BE2C (cell line): ENCODE measurements around the gene SBF2.

ENCODE experiments used
- DNase-seq: peaks from one replicate; pipeline ENCODE4 v3.0.0-alpha.2; 2020
- H3K27me3 ChIP-seq: fragments of 250-450 bp; sonication (Bioruptor Pico); 2 replicates; pipeline ENCODE4 v1.5.1; 2020; ENCODE audit warnings: mild to moderate bottlenecking
- H3K36me3 ChIP-seq: fragments of 250-450 bp; sonication (Bioruptor Pico); 2 replicates; pipeline ENCODE4 v1.5.1; 2020; ENCODE audit warnings: mild to moderate bottlenecking
- H3K4me1 ChIP-seq: fragments of 250-450 bp; sonication (Bioruptor Pico); 2 replicates; pipeline ENCODE4 v1.5.1; 2020
- H3K4me3 ChIP-seq: 2 replicates; pipeline ENCODE4 v1.5.1; 2011; ENCODE audit warnings: low read depth, low read length
- H3K9me3 ChIP-seq: fragments of 250-450 bp; sonication (Bioruptor Pico); 2 replicates; pipeline ENCODE4 v1.5.1; 2020
- CTCF ChIP-seq: IDR thresholded peaks from 2 replicates; pipeline ENCODE4 v1.5.1; 2012; ENCODE audit warnings: mild to moderate bottlenecking, low read depth, low read length

SBF2 gene

GRCh38 chr11:10023212-10023611 is 270.8 kb downstream of the SBF2 start:
- H3K4me1 ChIP-seq: 0 out of 2 replicates have a peak, but pooled peaks cover 5% of the 10 kb centered on the region
- no peak for DNase-seq

DNA sequence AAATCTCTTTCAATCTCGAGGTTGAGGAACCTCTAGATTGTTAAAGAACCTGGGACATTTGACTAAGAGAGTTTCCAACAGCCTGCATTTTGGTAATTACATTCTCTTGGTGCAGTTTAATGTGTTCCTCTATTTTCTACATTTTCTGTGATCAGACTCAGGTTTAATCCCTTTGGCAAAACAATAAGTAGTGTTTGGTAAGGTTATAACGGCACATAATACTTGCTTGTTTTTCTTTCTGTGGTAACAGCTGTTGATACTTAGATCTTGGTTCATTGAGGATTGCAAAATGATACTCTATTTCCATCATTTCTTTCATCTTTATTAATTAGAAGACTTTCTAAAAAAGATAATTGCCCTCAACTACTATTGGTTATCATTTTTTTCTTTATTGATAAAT is 271.3 kb downstream of the SBF2 start:
- Histone ChIP-seq H3K4me1 (0 out of 2 replicates have a peak, but pooled peaks cover 5% of the 10 kb centered on the region), H3K36me3 (no peaks in the 10 kb centered on the region), H3K9me3 (no peaks in the 10 kb centered on the region), H3K27me3 (no peaks in the 10 kb centered on the region), H3K4me3 (no peak overlapping the region)
- no peak for DNase-seq
- no peak for TF ChIP-seq CTCF

More at GRCh38 chr11:10023212-10023611, 270.8 kb downstream of the SBF2 start:
- Histone ChIP-seq H3K27me3 (no peaks in the 10 kb centered on the region), H3K4me3 (no peak overlapping the region), H3K9me3 (no peaks in the 10 kb centered on the region), H3K36me3 (no peaks in the 10 kb centered on the region)
- TF ChIP-seq CTCF: no peak

DNA sequence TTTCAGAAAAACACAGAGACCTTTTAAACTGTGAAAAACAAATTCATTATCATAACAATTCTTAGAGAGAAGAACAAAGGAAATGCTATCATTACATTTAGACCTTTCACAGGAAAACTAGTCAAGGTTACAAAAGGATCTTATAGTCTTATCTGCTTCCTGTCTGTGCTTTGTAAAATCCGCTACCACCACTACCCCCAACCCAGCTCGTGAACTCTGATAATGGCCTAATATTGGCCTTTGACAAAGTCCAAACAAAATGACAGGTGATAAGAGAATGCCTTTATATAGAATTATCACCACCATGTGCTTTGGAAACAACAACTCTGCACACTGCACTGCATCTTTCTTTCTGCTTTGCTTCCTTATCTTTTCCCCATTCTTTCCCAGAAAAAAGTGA is 272.5 kb downstream of the SBF2 start:
- Histone ChIP-seq H3K4me1 (0 out of 2 replicates have a peak, but pooled peaks cover 5% of the 10 kb centered on the region), H3K4me3 (no peak overlapping the region), H3K9me3 (no peaks in the 10 kb centered on the region), H3K27me3 (no peaks in the 10 kb centered on the region), H3K36me3 (no peaks in the 10 kb centered on the region)
- TF ChIP-seq CTCF: no peak
- DNase-seq: no peak

DNA sequence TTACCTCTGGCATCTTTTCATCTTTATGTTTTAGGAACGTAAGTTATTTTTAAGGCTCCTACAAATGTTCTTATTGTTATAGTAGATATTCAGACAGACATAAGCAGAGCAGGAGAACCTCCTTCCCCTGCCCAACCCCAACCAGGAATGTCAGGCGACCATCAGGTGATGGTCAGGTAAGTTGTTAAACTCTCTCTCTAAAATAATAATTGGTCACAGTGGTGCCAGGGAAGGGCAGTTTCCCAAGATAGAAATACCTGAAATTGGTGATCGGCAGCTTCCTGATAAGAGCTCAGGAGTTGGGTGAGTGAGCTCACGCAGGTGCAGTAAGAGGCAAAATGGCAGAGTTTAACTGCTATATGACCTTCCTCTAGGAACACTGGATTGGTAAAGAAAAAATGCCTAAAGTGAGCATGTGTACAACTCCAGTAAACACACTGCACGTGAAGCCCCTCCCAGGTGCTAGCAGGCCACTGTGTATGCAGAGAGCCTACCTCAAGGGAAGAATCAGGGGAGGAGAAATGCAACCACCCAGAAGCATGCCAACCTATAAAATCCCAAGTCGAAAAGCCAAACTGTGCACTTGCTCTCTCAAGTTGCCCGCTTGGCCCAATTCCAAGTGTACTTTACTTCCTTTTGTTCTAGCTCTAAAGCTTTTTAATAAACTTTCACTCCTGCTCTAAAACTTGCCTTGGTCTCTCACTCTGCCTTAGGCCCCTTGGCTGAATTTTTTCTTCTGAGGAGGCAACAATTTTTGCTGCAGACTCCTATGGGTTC is 273.9 kb downstream of the SBF2 start:
- no peaks in the 10 kb centered on the region for H3K9me3 ChIP-seq
- DNase-seq: no peak
- H3K4me1 ChIP-seq: 0 out of 2 replicates have a peak, but pooled peaks cover 5% of the 10 kb centered on the region
- H3K27me3 ChIP-seq: no peaks in the 10 kb centered on the region
- no peaks in the 10 kb centered on the region for H3K36me3 ChIP-seq
- TF ChIP-seq CTCF: no peak
- no peak overlapping the region for H3K4me3 ChIP-seq

DNA sequence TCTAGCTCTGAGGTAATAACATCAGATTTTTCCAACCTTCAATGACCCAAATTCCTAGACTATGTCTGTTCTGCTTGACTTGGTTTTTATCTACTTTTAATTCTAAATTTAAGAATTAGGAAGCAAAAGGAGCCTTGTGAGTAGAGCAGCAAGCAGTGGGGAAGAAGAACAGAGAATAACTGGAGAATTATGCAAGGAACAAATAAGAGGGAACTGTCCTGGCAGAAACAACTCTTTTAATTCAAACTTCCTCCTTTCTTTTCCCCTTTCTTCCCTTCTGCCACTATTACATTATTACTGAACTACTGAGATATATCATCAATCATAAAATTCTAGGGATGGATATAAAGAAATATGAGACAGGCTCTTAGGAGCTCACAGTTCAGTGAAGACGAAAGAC is 276.1 kb downstream of the SBF2 start:
- H3K36me3 ChIP-seq: no peaks in the 10 kb centered on the region
- no peak for TF ChIP-seq CTCF
- DNase-seq: no peak

GRCh38 chr11:10017050-10017449 is 277.0 kb downstream of the SBF2 start:
- Histone ChIP-seq H3K9me3 (no peaks in the 10 kb centered on the region), H3K36me3 (no peaks in the 10 kb centered on the region), H3K4me3 (no peak overlapping the region), H3K27me3 (no peaks in the 10 kb centered on the region), H3K4me1 (0 out of 2 replicates have a peak, but pooled peaks cover 5% of the 10 kb centered on the region)
- DNase-seq: no peak
- TF ChIP-seq CTCF: no peak

More for the DNA sequence above, 276.1 kb downstream of the SBF2 start:
- Histone ChIP-seq H3K4me1 (0 out of 2 replicates have a peak, but pooled peaks cover 5% of the 10 kb centered on the region), H3K9me3 (no peaks in the 10 kb centered on the region), H3K4me3 (no peak overlapping the region), H3K27me3 (no peaks in the 10 kb centered on the region)
